HS-27A (cell line): ENCODE results near the gene GGN.
"Not testable (repeated sequence)": the region's sequence is repeated elsewhere in the genome, so short reads cannot be mapped to it uniquely, and the experiment has no call there.

Source experiments
- DNase-seq: peaks from one replicate; pipeline ENCODE4 v3.0.0-alpha.2; 2012; ENCODE audit warnings: low read depth, missing footprints

Gene GGN

DNA sequence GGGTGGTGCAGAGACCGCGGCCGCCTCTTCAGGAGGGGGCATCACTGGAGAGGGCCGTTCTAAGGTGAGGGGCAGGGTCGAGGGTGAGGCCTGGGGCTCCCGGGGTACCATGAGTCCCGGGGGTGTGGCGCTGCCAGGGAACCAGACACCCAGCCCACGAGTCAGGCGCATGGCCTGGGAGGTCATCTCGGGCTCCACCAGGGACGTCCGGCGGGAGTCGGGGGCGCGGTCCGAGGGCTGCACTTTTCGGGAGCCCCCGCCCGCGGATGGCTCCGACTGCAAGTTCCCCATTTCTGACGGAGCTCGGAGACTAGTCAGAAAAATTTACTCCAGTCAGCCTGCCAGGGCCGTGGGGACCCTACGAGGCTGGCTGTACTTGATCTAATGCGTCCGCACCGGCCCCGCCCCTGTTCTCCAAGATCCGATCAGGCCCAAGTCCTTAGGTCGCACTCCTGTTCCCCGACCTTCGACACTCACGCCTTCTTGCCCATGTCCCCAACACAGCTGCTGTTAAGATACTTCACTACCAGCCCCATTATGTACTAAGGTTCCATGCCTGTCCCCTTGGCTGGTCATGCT, 774 bp downstream of the GGN start:
- no peak for DNase-seq

- no peak for DNase-seq
Measured at GRCh38 chr19:38386300-38386970, 1.4 kb downstream of the GGN start.

- no peak for DNase-seq
Measured at GRCh38 chr19:38385804-38386257, 2.0 kb downstream of the GGN start.

GRCh38 chr19:38385057-38385803, 2.6 kb downstream of the GGN start:
- DNase-seq, result no peak

- no peak for DNase-seq
Measured at GRCh38 chr19:38384209-38385027, 3.4 kb downstream of the GGN start.

GRCh38 chr19:38383743-38384142, 4.1 kb downstream of the GGN start:
- DNase-seq, result no peak

GRCh38 chr19:38383184-38383583, 4.7 kb downstream of the GGN start:
- DNase-seq, result no peak

GRCh38 chr19:38381138-38381537, 6.7 kb downstream of the GGN start:
- DNase-seq, result no peak

DNA sequence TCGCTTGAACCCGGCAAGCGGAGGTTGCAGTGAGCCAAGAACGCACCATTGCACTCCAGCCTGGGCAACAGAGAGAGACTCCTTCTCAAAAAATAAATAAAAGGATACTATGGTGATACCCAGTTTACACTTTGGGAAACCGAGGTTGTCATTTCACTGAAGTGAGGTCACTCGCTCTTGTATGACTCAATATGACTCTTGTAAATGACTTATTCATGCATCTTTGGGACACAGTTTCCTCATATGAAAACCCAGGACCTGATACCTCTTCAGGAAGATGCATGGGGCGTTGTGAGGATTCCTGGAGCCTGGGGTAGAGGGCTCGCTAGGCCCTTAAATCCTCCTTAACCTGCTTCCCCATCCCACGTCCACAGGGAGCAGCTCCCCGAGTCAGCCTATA, 9.0 kb downstream of the GGN start:
- no peak for DNase-seq

DNA sequence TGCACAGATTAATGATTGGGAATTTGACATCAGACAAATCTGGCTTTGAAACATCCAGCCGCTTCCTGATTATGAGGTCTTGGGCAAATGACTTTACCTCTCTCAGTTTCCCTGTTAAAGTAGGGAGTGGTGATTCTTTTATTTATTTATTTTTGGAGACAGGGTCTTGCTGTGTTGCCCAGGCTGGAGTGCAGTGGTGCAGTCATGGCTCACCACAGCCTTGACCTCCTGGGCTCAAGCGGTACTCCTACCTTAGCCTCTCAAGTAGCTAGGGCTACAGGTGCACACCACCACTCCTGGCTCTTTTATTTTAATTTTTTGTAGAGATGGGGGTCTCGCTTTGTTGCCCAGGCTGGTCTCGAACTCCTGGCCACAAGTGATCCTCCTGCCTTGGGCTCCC, 10.8 kb downstream of the GGN start:
- DNase-seq, result no peak

DNA sequence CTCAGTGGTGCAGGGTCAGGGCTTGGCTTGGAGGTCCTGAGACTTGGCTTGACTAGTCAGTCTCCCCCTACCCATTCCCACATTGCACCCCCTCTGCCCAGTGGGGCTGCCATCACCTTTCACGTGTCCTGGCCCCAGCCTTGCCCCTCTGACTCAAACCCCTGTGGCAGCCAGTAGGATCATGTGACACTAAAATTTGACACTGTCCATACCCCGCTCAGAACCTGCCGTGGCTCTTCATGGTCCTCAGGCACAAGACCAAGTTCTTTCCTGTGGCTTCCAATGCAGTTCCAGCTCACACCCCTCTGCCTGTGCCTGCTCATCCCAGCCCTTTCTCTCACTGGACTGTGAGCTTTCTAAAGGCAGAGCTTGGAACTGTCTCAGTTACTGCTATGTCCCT, 11.3 kb downstream of the GGN start:
- no peak for DNase-seq

DNA sequence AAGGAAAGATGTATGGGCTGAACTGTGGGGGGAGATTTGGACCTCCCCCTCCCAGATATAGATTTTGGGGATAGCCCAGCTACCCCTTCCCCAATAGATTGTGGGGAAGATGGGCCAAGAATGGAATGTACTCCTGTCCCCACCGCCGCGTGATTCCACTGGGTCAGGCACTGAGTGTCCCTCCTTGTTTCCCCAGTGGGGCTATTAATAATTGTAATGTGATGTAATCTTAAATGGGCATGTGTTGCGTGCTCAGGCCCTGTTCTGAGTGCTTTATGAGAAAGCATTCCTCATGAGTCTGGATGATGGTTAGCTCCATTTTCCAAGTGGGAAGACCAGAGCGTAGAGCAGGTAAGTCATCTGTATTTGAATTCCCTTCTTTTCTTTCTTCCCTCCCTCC, 12.1 kb downstream of the GGN start:
- DNase-seq, result no peak

DNA sequence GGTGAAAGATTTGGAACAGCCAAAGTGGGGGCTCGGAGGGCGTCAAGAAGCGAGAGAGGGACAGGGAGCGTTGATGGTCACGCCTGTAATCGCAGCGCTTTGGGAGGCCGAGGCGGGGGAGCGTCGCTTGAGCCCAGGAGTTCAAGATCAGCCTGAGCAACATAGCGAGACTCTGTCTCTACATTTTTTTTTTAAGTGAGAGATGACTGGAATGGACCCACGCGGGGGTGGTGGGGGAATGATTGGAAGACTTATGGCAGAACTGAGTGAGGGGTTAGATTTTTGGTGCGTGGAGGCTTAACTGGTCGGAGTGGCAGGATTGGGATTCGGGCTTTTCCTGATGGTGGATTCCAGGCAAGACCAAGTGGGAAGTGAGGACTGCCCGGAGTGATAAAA, 12.7 kb downstream of the GGN start:
- DNase-seq, result no peak

DNA sequence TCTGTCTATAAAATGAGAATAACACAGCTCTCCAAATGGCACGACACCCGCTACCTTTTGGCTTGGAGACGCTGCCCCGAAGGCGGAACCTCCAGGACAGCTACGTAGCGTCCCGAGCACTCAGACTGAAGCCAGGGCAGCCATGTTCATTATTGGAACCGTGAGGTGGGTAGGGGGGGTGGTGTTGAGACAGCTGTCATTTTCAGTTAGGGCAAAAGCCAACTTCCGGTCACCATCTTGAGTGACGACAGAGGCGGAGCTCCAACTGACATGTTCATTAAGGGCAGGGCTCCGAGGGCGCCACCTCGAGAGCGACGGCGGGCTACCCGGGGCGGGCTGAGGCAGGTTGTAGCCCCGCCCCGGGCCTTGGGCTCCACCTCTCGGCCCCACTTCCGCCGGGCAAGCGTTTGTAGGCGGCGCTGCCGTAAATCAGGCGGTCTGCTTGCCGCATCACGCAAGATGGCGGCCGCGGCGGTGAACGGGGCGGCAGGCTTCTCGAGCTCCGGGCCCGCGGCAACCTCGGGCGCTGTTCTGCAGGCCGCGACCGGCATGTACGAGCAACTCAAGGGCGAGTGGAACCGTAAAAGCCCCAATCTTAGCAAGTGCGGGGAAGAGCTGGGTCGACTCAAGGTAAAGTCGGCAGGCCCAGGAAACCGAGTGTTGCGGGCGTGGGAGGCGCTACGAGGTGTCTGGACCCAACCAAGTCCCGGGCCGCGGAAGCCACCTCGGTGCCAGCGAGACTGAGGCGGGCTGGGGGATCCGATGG, 13.3 kb downstream of the GGN start, which contains the start of gene PSMD8:
TSS of gene PSMD8 (plus strand) at position 240 of the 766 bp plus-strand sequence. CDS start at position 271, 31 bp downstream.
- peak; percentile 100 for DNase-seq

DNA sequence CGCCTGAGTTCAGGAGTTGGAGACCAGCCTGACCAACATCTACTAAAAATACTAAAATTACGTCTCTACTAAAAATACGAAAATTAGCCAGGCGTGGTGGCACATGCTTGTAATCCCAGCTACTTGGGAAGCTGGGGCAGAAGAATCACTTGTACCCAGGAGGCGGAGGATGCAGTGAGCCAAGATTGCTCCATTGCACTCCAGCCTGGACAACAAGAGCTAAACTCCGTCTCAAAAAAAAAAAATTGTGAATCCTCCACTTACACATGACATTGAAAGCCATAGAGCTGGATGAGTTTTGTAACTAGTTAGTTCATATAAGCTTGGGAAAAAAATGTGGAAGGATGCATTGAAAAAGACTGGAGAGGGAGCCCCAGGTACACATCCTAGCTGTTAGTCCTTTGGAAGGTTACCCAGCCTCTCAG, 13.9 kb downstream of the GGN start:
- no peak for DNase-seq

DNA sequence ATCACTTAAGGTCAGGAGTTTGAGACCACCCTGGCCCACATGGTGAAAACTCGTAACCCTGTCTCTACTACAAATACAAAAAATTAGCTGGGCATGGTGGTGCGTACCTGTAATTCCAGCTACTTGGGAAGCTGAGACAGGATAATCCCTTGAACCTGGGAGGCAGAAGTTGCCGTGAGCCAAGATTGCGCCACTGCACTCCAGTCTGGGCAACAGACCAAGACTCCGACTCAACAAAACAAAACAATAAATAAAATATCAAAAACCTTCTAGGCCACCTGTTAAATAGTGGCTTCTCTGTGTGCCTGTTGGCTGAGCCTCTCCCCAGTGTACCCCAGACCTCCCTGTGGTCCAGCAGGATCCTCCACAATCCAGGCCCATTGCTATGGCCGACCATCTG, 16.8 kb downstream of the GGN start:
- DNase-seq, result no peak

DNA sequence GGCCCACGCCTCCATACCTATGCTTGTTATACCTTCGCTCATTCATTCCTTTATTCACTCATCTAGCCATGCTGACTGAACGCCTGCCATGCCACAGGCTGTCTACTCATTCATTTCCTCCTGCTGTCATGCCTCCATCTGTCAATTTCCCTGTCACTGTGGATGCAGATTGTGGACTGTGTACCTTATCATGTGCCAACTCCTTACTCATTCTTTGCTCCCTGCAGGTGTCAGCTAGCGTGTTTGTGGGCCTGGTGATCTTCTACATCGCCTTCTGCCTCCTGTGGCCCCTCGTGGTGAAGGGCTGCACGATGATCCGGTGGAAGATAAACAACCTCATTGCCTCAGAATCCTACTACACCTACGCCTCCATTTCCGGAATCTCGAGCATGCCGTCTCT, 17.5 kb downstream of the GGN start:
- DNase-seq, result no peak

DNA sequence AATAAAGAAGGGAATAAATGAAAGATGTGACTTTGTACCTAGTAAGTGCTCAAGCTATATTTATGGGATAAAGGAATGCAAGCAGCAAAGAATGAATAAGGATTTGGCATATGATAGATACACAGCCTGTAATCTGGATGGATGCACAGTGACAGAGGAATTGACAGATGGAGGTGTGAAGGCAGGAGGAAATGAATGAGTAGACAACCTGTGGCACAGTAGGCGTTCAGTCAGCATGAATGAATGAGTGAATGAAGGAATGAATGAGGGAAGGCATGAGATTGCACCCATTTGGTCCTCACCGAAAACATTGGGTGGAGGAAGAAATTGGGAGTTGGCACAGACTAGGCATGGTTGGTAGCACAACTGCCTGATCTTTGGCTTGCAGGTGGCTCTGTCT, 18.2 kb downstream of the GGN start:
- DNase-seq, result no peak

DNA sequence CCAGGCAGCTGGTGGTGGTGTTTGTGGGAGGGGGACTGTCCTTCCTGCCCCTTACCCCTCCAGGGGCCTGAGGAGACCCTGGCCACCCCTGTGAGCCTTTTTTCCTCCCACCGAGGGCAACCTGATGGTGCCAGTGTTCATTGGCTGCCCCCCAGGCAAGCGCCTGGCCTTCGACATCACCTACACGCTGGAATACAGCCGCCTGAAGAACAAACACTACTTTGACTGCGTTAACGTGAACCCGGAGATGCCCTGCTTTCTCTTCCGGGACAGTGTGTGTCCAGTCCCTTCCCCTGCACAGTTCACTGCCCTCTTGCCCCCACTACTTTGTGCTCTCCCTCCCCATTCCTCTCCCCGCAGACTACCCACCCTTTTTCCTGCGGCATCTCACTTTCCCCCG, 20.8 kb downstream of the GGN start:
- DNase-seq, result no peak

DNA sequence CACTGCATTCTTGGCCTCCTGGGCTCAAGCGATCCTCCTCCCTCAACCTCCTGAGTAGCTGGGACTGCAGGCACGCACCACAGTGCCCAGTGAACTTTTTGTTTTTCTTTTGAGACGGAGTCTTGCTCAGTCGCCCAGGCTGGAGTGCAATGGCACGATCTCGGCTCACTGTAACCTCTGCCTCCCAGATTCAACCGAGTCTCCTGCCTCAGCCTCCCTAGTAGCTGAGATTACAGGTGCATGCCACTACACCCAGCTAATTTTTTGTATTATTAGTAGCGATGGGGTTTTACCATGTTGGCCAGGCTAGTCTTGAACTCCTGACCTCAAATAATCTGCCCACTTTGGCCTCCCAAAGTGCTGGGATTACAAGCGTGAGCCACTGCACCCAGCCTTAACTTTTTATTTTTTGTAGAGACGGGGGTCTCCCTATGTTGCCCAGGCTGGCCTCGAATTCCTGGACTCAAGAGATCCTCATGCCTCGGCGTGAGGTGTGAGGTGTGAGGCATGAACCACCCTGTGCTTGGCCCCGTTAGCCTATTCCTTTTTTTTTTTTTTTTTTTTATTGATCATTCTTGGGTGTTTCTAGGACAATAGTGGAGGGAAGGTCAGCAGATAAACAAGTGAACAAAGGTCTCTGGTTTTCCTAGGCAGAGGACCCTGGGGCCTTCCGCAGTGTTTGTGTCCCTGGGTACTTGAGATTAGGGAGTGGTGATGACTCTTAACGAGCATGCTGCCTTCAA, 24.7 kb downstream of the GGN start:
- not testable (repeated sequence) for DNase-seq
